Stomach (tissue), 4 donors: ENCODE data around the gene MAP1S.

Source experiments
- EP300 ChIP-seq: sonication (generic); formaldehyde crosslinking; IDR thresholded peaks from one replicate; pipeline ENCODE4 v1.6.1; 2017; ENCODE audit warnings: antibody characterized with exemption
- POLR2A ChIP-seq, 4 donors: fragments of 450-650 bp; IDR thresholded peaks; one replicate each; pipeline ENCODE4 v1.6.1; 2016; ENCODE audit warnings: antibody characterized with exemption in 4 of 4, control low read depth in 2 of 4, mild to moderate bottlenecking in 1 of 4, moderate library complexity in 1 of 4
- TF ChIP-seq, protein P1 (sequence below), 7 experiments: fragments of 450-650 bp in 4 of 7; fragments of 200-600 bp in 3 of 7; sonication (generic) in 3 of 7; IDR thresholded peaks; one replicate each; pipeline ENCODE4 v1.5.1; 2016 to 2019; ENCODE audit warnings: antibody characterized with exemption in 7 of 7, control low read depth in 2 of 7, mild to moderate bottlenecking in 1 of 7

DNA sequence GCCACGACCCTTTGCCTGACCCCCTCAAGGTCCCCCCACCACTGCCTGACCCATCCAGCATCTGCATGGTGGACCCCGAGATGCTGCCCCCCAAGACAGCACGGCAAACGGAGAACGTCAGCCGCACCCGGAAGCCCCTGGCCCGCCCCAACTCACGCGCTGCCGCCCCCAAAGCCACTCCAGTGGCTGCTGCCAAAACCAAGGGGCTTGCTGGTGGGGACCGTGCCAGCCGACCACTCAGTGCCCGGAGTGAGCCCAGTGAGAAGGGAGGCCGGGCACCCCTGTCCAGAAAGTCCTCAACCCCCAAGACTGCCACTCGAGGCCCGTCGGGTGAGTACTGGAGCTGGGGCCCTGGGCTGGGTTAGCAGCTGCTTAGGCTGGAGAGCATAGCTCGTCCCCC is 8.6 kb downstream of the MAP1S start:
- TF ChIP-seq EP300 (no peak), POLR2A (IDR thresholded peaks at IDR 0.05) (no peak)
- TF ChIP-seq, protein P1, sequence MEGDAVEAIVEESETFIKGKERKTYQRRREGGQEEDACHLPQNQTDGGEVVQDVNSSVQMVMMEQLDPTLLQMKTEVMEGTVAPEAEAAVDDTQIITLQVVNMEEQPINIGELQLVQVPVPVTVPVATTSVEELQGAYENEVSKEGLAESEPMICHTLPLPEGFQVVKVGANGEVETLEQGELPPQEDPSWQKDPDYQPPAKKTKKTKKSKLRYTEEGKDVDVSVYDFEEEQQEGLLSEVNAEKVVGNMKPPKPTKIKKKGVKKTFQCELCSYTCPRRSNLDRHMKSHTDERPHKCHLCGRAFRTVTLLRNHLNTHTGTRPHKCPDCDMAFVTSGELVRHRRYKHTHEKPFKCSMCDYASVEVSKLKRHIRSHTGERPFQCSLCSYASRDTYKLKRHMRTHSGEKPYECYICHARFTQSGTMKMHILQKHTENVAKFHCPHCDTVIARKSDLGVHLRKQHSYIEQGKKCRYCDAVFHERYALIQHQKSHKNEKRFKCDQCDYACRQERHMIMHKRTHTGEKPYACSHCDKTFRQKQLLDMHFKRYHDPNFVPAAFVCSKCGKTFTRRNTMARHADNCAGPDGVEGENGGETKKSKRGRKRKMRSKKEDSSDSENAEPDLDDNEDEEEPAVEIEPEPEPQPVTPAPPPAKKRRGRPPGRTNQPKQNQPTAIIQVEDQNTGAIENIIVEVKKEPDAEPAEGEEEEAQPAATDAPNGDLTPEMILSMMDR (IDR thresholded peaks at IDR 0.05) = no peak
